WTC11 (cell line): Measurements from ENCODE around the gene HOMER2. TPM values are rescaled to one million over a fixed set of nuclear protein-coding genes. Genes with fewer than 3 reads are reported as not detected.

Experiments
- ATAC-seq: fragments of 200-7000 bp; cut with Tn5 transposase; 2 replicates; pipeline ENCODE4 v1.10.0; 2021; ENCODE audit warnings: mild to moderate bottlenecking, moderate library complexity
- CTCF ChIA-PET: fragments of 300-600 bp; sonication (Branson Sonifier 250); formaldehyde crosslinking; loops from one replicate; lab custom pipeline; 2021; ENCODE audit warnings: antibody characterized with exemption; lab: Charles Lee
- POLR2A ChIA-PET: fragments of 350-600 bp; sonication (Branson Sonifier 250); formaldehyde crosslinking; loops from one replicate; lab custom pipeline; 2021; ENCODE audit warnings: antibody characterized with exemption; lab: Charles Lee
- DNase-seq: peaks from one replicate; pipeline ENCODE4 v3.0.0; 2021; ENCODE audit warnings: low spot score
- H3K27ac Mint-ChIP-seq: 2 replicates; pipeline ENCODE4 v1.8.0; 2021; ENCODE audit warnings: mixed read lengths
- H3K27me3 Mint-ChIP-seq: 2 replicates; pipeline ENCODE4 v1.8.0; 2021; ENCODE audit warnings: low read depth, mild to moderate bottlenecking, moderate library complexity, mixed read lengths
- H3K36me3 Mint-ChIP-seq: 2 replicates; pipeline ENCODE4 v1.8.0; 2021; ENCODE audit warnings: mixed read lengths
- H3K4me1 Mint-ChIP-seq: 2 replicates; pipeline ENCODE4 v1.8.0; 2022; ENCODE audit warnings: mixed read lengths
- H3K4me3 Mint-ChIP-seq: 2 replicates; pipeline ENCODE4 v1.8.0; 2021; ENCODE audit warnings: mild to moderate bottlenecking, moderate library complexity, mixed read lengths
- H3K9me3 Mint-ChIP-seq: 2 replicates; pipeline ENCODE4 v1.8.0; 2021; ENCODE audit warnings: mixed read lengths
- AR ChIP-seq: fragments of 250-450 bp; sonication (Bioruptor Pico); IDR thresholded peaks from 2 replicates; pipeline ENCODE4 v1.9.0; 2021; ENCODE audit warnings: mild to moderate bottlenecking
- E2F1 ChIP-seq: sonication (generic); formaldehyde crosslinking; IDR thresholded peaks from 2 replicates; pipeline ENCODE4 v1.8.0; 2022; ENCODE audit warnings: mild to moderate bottlenecking, missing genetic modification reagents
- EMX1 ChIP-seq: fragments of 250-450 bp; sonication (Bioruptor Pico); IDR thresholded peaks from 2 replicates; pipeline ENCODE4 v1.8.0; 2021; ENCODE audit warnings: mild to moderate bottlenecking
- ESRRA ChIP-seq: sonication (generic); formaldehyde crosslinking; IDR thresholded peaks from 2 replicates; pipeline ENCODE4 v1.8.1; 2022; ENCODE audit warnings: mild to moderate bottlenecking, missing genetic modification reagents, borderline replicate concordance
- ETV6 ChIP-seq: sonication (generic); formaldehyde crosslinking; IDR thresholded peaks from 2 replicates; pipeline ENCODE4 v1.8.1; 2022; ENCODE audit warnings: mild to moderate bottlenecking, missing genetic modification reagents
- FOXP1 ChIP-seq: sonication (generic); formaldehyde crosslinking; IDR thresholded peaks from 2 replicates; pipeline ENCODE4 v1.8.0; 2022; ENCODE audit warnings: missing genetic modification reagents, mild to moderate bottlenecking, moderate library complexity, borderline replicate concordance
- GABPB1 ChIP-seq: sonication (generic); formaldehyde crosslinking; IDR thresholded peaks from 2 replicates; pipeline ENCODE4 v1.8.1; 2023; ENCODE audit warnings: mild to moderate bottlenecking, missing genetic modification reagents
- GRHL2 ChIP-seq: fragments of 250-450 bp; sonication (Bioruptor Pico); IDR thresholded peaks from 2 replicates; pipeline ENCODE4 v1.8.0; 2022; ENCODE audit warnings: mild to moderate bottlenecking, moderate library complexity; ENCODE audit not compliant: insufficient replicate concordance, severe bottlenecking
- JAZF1 ChIP-seq: fragments of 250-450 bp; sonication (Bioruptor Pico); IDR thresholded peaks from 2 replicates; pipeline ENCODE4 v1.9.0; 2021; ENCODE audit warnings: moderate library complexity, mild to moderate bottlenecking, inconsistent platforms
- MXD4 ChIP-seq: fragments of 250-450 bp; sonication (Bioruptor Pico); IDR thresholded peaks from 2 replicates; pipeline ENCODE4 v1.8.0; 2021; ENCODE audit warnings: mild to moderate bottlenecking, moderate library complexity, borderline replicate concordance
- NFE2L1 ChIP-seq: sonication (generic); formaldehyde crosslinking; IDR thresholded peaks from 2 replicates; pipeline ENCODE4 v1.8.1; 2023; ENCODE audit warnings: missing genetic modification reagents
- NR2C2 ChIP-seq: sonication (generic); formaldehyde crosslinking; IDR thresholded peaks from 2 replicates; pipeline ENCODE4 v1.8.0; 2022; ENCODE audit warnings: mild to moderate bottlenecking, missing genetic modification reagents
- PRRX2 ChIP-seq: fragments of 250-450 bp; sonication (Bioruptor Pico); IDR thresholded peaks from 2 replicates; pipeline ENCODE4 v1.8.0; 2021; ENCODE audit warnings: mild to moderate bottlenecking
- TEAD4 ChIP-seq: sonication (generic); formaldehyde crosslinking; IDR thresholded peaks from 2 replicates; pipeline ENCODE4 v1.8.0; 2022; ENCODE audit warnings: mild to moderate bottlenecking, missing genetic modification reagents
- ZBTB21 ChIP-seq: sonication (generic); formaldehyde crosslinking; IDR thresholded peaks from 2 replicates; pipeline ENCODE4 v1.8.1; 2023; ENCODE audit warnings: mild to moderate bottlenecking, missing genetic modification reagents, borderline replicate concordance
- ZNF232 ChIP-seq: sonication (generic); formaldehyde crosslinking; IDR thresholded peaks from 2 replicates; pipeline ENCODE4 v1.8.0; 2022; ENCODE audit warnings: mild to moderate bottlenecking, missing genetic modification reagents
- ZNF423 ChIP-seq: fragments of 250-450 bp; sonication (Bioruptor Pico); IDR thresholded peaks from 2 replicates; pipeline ENCODE4 v2.1.2; 2022; ENCODE audit warnings: mild to moderate bottlenecking, moderate library complexity
- ZNF532 ChIP-seq: fragments of 250-450 bp; sonication (Bioruptor Pico); IDR thresholded peaks from 2 replicates; pipeline ENCODE4 v1.9.0; 2021; ENCODE audit warnings: mild to moderate bottlenecking, borderline replicate concordance
- ZNF671 ChIP-seq: fragments of 250-450 bp; sonication (Bioruptor Pico); IDR thresholded peaks from 2 replicates; pipeline ENCODE4 v1.8.0; 2021; ENCODE audit warnings: mild to moderate bottlenecking
- total RNA-seq: library from RNA; stranded (reverse); gene quantifications from 3 replicates; pipeline ENCODE4 v1.2.3, GENCODE V29; 2021
- TF ChIP-seq, protein P1 (sequence below): sonication (generic); formaldehyde crosslinking; IDR thresholded peaks from 2 replicates; pipeline ENCODE4 v1.8.1; 2023; ENCODE audit warnings: mild to moderate bottlenecking, missing genetic modification reagents, moderate library complexity
- TF ChIP-seq, protein P2 (sequence below): sonication (generic); formaldehyde crosslinking; conservative IDR thresholded peaks from 2 replicates; pipeline ENCODE4 v1.8.1; 2022; ENCODE audit warnings: mild to moderate bottlenecking, missing genetic modification reagents
- TF ChIP-seq, protein P3 (sequence below): sonication (generic); formaldehyde crosslinking; IDR thresholded peaks from 2 replicates; pipeline ENCODE4 v1.8.0; 2022; ENCODE audit warnings: mild to moderate bottlenecking, missing genetic modification reagents
- TF ChIP-seq, protein P4 (sequence below): sonication (generic); formaldehyde crosslinking; IDR thresholded peaks from 2 replicates; pipeline ENCODE4 v1.8.0; 2022; ENCODE audit warnings: missing genetic modification reagents

The HOMER2 gene
- total RNA-seq, 1 experiment from 2014 or later: 17.4 TPM

DNA sequence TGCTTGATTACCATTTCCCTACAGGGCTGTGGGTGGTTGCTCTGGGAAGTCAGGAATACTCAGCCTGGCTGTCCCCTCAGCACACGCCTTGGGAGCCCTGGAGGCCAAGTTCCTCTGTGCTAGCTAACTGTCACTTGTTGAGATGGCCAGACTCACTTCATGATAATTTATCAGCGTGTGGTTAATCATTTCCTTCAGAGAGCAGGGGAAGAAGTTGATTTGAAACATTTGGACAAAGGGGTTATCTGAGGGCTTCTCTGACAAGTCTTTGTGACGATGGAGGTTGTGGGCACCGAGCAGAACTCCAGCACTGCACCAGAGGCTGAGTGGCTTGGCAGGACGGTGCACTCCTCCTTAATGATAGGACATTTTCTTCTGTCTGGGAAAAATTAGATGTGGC, 81.2 kb downstream of the HOMER2 start (continued):
- TF ChIP-seq AR (CRISPR knock-in tag): no peak
- TF ChIP-seq, protein P1, sequence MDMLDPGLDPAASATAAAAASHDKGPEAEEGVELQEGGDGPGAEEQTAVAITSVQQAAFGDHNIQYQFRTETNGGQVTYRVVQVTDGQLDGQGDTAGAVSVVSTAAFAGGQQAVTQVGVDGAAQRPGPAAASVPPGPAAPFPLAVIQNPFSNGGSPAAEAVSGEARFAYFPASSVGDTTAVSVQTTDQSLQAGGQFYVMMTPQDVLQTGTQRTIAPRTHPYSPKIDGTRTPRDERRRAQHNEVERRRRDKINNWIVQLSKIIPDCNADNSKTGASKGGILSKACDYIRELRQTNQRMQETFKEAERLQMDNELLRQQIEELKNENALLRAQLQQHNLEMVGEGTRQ: no peak
- TF ChIP-seq JAZF1: no peak
- TF ChIP-seq GABPB1 (CRISPR knock-in tag): no peak
- no peak for TF ChIP-seq ETV6 (CRISPR knock-in tag)
- TF ChIP-seq ESRRA (CRISPR knock-in tag): no peak
- TF ChIP-seq ZNF423 (CRISPR knock-in tag): no peak
- no peak for TF ChIP-seq PRRX2 (CRISPR knock-in tag)
- no peak for TF ChIP-seq ZBTB21 (CRISPR knock-in tag)
- TF ChIP-seq NFE2L1 (CRISPR knock-in tag): no peak
- no peak for TF ChIP-seq FOXP1 (CRISPR knock-in tag)

- Mint-ChIP-seq H3K4me3 (no peak overlapping the region), H3K4me1 (peaks cover 7% of the 10 kb centered on the region), H3K9me3 (no peaks in the 10 kb centered on the region), H3K27ac (no peak overlapping the region), H3K36me3 (no peaks in the 10 kb centered on the region), H3K27me3 (no peaks in the 10 kb centered on the region)
- ChIA-PET POLR2A (no interaction called here), CTCF (interaction anchor here (1.4 kb wide), 1 partner anchor 21 kb away, joined by 5 read pairs; no protein-coding TSS in a partner anchor)
- ATAC-seq: no peak
- DNase-seq: no peak
- TF ChIP-seq GRHL2 (CRISPR knock-in tag): no peak
- no peak for TF ChIP-seq FOXP1 (CRISPR knock-in tag)
- TF ChIP-seq MXD4: no peak
- no peak for TF ChIP-seq ZNF532 (CRISPR knock-in tag)
- TF ChIP-seq EMX1 (CRISPR knock-in tag): no peak
- TF ChIP-seq, protein P2, sequence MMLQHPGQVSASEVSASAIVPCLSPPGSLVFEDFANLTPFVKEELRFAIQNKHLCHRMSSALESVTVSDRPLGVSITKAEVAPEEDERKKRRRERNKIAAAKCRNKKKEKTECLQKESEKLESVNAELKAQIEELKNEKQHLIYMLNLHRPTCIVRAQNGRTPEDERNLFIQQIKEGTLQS (CRISPR knock-in tag): no peak
- TF ChIP-seq, protein P3, sequence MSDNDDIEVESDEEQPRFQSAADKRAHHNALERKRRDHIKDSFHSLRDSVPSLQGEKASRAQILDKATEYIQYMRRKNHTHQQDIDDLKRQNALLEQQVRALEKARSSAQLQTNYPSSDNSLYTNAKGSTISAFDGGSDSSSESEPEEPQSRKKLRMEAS: no peak
- no peak for TF ChIP-seq E2F1
- TF ChIP-seq NR2C2 (CRISPR knock-in tag): no peak
- no peak for TF ChIP-seq ZNF232 (CRISPR knock-in tag)
- TF ChIP-seq, protein P4, sequence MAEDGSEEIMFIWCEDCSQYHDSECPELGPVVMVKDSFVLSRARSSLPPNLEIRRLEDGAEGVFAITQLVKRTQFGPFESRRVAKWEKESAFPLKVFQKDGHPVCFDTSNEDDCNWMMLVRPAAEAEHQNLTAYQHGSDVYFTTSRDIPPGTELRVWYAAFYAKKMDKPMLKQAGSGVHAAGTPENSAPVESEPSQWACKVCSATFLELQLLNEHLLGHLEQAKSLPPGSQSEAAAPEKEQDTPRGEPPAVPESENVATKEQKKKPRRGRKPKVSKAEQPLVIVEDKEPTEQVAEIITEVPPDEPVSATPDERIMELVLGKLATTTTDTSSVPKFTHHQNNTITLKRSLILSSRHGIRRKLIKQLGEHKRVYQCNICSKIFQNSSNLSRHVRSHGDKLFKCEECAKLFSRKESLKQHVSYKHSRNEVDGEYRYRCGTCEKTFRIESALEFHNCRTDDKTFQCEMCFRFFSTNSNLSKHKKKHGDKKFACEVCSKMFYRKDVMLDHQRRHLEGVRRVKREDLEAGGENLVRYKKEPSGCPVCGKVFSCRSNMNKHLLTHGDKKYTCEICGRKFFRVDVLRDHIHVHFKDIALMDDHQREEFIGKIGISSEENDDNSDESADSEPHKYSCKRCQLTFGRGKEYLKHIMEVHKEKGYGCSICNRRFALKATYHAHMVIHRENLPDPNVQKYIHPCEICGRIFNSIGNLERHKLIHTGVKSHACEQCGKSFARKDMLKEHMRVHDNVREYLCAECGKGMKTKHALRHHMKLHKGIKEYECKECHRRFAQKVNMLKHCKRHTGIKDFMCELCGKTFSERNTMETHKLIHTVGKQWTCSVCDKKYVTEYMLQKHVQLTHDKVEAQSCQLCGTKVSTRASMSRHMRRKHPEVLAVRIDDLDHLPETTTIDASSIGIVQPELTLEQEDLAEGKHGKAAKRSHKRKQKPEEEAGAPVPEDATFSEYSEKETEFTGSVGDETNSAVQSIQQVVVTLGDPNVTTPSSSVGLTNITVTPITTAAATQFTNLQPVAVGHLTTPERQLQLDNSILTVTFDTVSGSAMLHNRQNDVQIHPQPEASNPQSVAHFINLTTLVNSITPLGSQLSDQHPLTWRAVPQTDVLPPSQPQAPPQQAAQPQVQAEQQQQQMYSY (CRISPR knock-in tag): no peak
- TF ChIP-seq TEAD4 (CRISPR knock-in tag): no peak
- TF ChIP-seq ZNF671 (CRISPR knock-in tag): no peak
These were observed 81.7 kb downstream of the HOMER2 start for GRCh38 chr15:82870727-82871320.
